Calu3 (cell line): ENCODE results near the gene TNFAIP8L3. TPM values are rescaled to one million over a fixed set of nuclear protein-coding genes. Genes with fewer than 3 reads are reported as not detected.
"Not testable (repeated sequence)": the region's sequence is repeated elsewhere in the genome, so short reads cannot be mapped to it uniquely, and the experiment has no call there.

Experiments
- BruUV-seq: library from RNA; stranded (reverse); fragments of 400-500 nt; replicated peaks from 2 replicates; lab custom pipeline; 2021; lab: Mats Ljungman, UMichigan
- CTCF ChIA-PET: fragments of 300-600 bp; sonication (Branson Sonifier 250); formaldehyde crosslinking; loops from one replicate; lab custom pipeline; 2022; ENCODE audit warnings: antibody characterized with exemption; lab: Charles Lee
- DNase-seq: peaks from one replicate; pipeline ENCODE4 v3.0.0; 2022
- H3K27ac Mint-ChIP-seq: one replicate; pipeline ENCODE4 v1.8.0; 2022; ENCODE audit warnings: mixed read lengths; ENCODE audit not compliant: unreplicated experiment
- H3K27me3 Mint-ChIP-seq: one replicate; pipeline ENCODE4 v1.8.0; 2022; ENCODE audit warnings: mixed read lengths; ENCODE audit not compliant: unreplicated experiment
- H3K36me3 Mint-ChIP-seq: one replicate; pipeline ENCODE4 v1.8.0; 2022; ENCODE audit warnings: mild to moderate bottlenecking, moderate library complexity, mixed read lengths; ENCODE audit not compliant: insufficient read depth, unreplicated experiment
- H3K4me1 Mint-ChIP-seq: one replicate; pipeline ENCODE4 v1.8.0; 2022; ENCODE audit warnings: mild to moderate bottlenecking, low read depth, mixed read lengths; ENCODE audit not compliant: unreplicated experiment
- H3K4me3 Mint-ChIP-seq: one replicate; pipeline ENCODE4 v1.8.0; 2022; ENCODE audit warnings: mild to moderate bottlenecking, low read depth, moderate library complexity, mixed read lengths; ENCODE audit not compliant: unreplicated experiment
- H3K9me3 Mint-ChIP-seq: one replicate; pipeline ENCODE4 v1.8.0; 2022; ENCODE audit warnings: low read depth, mixed read lengths; ENCODE audit not compliant: unreplicated experiment
- CTCF ChIP-seq: fragments of 200-600 bp; IDR thresholded peaks from one replicate; pipeline ENCODE4 v1.8.0; 2022; ENCODE audit warnings: antibody characterized with exemption; ENCODE audit not compliant: unreplicated experiment
- intact Hi-C: fragments of 100-400 bp; cut with micrococcal nuclease; formaldehyde crosslinking; loops from one replicate; pipeline ENCODE4 v1.10.0; 2022; ENCODE audit not compliant: unreplicated experiment
- total RNA-seq: library from RNA; stranded (reverse); gene quantifications from 2 replicates; pipeline ENCODE4 v1.2.3, GENCODE V29; 2022

TNFAIP8L3 gene
- total RNA-seq, 1 experiment from 2014 or later, result not detected

DNA sequence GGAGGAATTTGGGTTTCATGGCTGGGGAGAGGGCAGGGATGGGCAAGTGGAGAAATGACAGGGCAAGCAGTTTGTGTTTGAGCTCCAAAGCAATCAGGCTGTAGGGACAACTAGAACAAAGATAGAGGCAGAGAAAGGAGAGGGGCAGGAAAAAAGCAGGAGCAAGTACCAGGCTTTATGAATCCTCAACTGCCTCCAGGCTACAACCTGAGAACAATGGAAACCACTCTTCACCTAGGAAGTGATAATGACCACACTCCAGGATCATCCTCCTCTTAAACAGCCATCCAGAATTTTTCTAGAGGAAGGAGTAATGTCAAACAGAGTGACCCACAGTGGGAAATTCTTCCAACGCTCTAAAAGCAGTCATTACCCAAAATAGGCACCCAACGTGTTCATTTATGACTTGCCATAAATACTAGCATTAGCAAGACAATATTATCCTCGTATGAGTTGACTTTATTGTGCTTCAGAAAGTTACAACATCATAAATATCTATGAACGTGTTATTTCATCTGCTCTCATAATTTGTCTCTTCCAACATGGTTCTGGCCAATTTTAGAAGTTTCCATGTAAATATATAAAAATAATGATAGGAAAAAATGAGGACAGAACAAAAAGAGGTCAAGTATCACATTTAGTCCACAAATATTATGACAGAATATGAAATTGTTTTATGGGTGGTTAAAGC is 50.5 kb downstream of the TNFAIP8L3 start:
- Mint-ChIP-seq H3K4me3 (no peak overlapping the region), H3K36me3 (no peaks in the 10 kb centered on the region), H3K9me3 (no peaks in the 10 kb centered on the region), H3K4me1 (no peaks in the 10 kb centered on the region), H3K27ac (no peak overlapping the region), H3K27me3 (peaks cover 3% of the 10 kb centered on the region)
- DNase-seq, result no peak
- no peak for TF ChIP-seq CTCF
- no TSS peak for BruUV-seq
- intact Hi-C loops, result no loop called here
- CTCF ChIA-PET, result no interaction called here

- intact Hi-C loops, result no loop called here
- Mint-ChIP-seq H3K36me3 (no peaks in the 10 kb centered on the region), H3K4me1 (no peaks in the 10 kb centered on the region), H3K4me3 (no peak overlapping the region), H3K9me3 (no peaks in the 10 kb centered on the region), H3K27ac (no peak overlapping the region), H3K27me3 (no peaks in the 10 kb centered on the region)
- BruUV-seq, result no TSS peak
- no peak for DNase-seq
- TF ChIP-seq CTCF, result no peak
- CTCF ChIA-PET, result interaction anchor here (0.6 kb wide), 2 partner anchors 377 to 1218 kb away, joined by 4 read pairs; no protein-coding TSS in a partner anchor
Measured at GRCh38 chr15:51038974-51039319, 55.8 kb downstream of the TNFAIP8L3 start.

DNA sequence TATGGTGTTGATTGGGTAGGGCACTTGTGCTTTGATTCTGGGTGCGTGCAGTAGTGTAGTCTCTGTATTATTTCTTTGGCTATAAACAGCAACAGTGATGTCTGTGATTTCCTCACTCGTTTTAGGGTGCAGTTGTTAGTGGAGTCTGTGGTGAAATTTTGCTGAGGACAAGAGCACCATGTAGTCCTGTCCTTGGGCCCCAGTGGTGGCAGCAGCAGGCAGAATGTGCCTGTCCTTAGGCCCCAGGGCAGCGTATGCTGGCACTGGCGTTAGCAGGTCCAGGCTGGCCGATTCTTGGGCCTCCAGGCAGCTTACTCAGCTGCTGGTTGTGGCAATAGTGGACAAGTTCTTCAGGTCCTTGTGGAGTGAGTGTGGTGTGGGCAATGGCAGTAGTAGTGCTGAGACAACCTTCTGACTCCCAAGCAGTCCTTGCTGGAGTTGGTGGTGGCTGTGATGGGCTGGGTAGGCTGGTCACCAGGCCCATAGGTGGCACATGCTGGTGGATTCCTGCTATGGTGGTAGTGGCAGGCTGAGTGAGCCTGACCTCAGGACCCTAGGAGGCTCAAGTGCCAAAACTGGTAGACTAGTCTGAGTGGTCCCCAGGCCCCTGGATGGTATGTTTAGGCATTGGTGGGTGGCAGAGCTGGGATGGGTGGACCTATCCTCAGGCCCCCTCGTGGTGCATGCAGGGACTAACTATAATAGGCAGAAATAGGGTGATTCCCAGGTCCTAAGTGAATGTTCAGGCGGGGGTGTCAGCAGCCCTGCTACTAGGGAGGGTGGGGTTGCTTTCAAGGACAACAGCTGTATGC is 56.3 kb downstream of the TNFAIP8L3 start:
- Mint-ChIP-seq H3K36me3 (no peaks in the 10 kb centered on the region), H3K9me3 (no peaks in the 10 kb centered on the region), H3K27ac (no peak overlapping the region), H3K27me3 (no peaks in the 10 kb centered on the region), H3K4me3 (no peak overlapping the region), H3K4me1 (no peaks in the 10 kb centered on the region)
- CTCF ChIA-PET, result interaction anchor here (0.6 kb wide), 1 partner anchor 1218 kb away, joined by 4 read pairs; no protein-coding TSS in a partner anchor
- DNase-seq, result no peak
- TF ChIP-seq CTCF, result no peak
- intact Hi-C loops, result no loop called here
- no TSS peak for BruUV-seq

DNA sequence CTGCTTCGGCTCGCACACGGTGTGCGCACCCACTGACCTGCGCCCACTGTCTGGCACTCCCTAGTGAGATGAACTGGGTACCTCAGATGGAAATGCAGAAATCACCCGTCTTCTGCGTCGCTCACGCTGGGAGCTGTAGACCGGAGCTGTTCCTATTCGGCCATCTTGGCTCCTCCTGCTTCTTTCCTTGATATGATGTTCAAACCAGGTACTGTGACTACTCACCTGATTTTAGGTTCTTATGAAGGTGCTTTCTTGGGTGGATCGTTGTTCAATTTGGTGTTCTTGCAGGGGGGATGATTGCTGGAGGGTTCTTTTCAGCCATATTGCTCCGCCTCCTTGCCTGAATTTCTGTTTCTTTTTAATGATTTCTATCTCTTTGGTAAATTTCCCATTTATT is 57.2 kb downstream of the TNFAIP8L3 start:
- intact Hi-C loops, DNase-seq, BruUV-seq, H3K36me3 Mint-ChIP-seq, H3K27me3 Mint-ChIP-seq, H3K4me3 Mint-ChIP-seq, H3K9me3 Mint-ChIP-seq, H3K4me1 Mint-ChIP-seq, CTCF ChIA-PET, H3K27ac Mint-ChIP-seq: not testable (repeated sequence)
